ENCODE measurements around the gene ZHX3. TPM values are rescaled to one million over a fixed set of nuclear protein-coding genes. Genes with fewer than 3 reads are reported as not detected.

Gene ZHX3
- total and polyA plus RNA-seq, 9 of the 15 experiments (the other 6 are each of a cell fraction or from before 2014, with no cell fraction given) = 0.80 to 14.6 (median 4.9) TPM

DNA sequence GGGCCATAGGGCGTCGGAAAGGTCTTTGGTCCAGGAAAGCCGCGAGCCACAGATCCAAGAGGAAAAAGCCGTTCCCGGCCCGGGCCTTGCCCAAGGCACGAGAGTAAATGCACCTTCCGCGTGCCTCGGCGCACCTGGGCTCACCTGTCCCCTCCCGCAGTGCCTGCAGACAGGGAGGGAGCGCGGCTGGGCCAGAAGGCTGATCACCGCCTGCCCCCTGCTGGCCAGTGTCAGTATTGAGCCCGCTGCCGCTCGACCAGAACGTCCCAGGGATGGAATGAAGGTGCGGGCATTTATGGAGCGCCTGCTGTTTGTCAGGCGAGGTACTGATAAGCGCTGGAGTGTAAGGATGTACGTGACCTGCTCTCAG, 22.4 kb upstream of the ZHX3 start (continued):
- TF ChIP-seq, protein P1, sequence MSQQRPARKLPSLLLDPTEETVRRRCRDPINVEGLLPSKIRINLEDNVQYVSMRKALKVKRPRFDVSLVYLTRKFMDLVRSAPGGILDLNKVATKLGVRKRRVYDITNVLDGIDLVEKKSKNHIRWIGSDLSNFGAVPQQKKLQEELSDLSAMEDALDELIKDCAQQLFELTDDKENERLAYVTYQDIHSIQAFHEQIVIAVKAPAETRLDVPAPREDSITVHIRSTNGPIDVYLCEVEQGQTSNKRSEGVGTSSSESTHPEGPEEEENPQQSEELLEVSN (IDR thresholded peaks at IDR 0.05; ENCODE audit: borderline replicate concordance in 1 of 2, extremely low read depth in 1 of 2, insufficient read depth in 1 of 2, insufficient read length in 1 of 2, low read depth in 1 of 2, low read length in 1 of 2, poor library complexity in 1 of 2, severe bottlenecking in 1 of 2) = no peak
- TF ChIP-seq, protein P2, sequence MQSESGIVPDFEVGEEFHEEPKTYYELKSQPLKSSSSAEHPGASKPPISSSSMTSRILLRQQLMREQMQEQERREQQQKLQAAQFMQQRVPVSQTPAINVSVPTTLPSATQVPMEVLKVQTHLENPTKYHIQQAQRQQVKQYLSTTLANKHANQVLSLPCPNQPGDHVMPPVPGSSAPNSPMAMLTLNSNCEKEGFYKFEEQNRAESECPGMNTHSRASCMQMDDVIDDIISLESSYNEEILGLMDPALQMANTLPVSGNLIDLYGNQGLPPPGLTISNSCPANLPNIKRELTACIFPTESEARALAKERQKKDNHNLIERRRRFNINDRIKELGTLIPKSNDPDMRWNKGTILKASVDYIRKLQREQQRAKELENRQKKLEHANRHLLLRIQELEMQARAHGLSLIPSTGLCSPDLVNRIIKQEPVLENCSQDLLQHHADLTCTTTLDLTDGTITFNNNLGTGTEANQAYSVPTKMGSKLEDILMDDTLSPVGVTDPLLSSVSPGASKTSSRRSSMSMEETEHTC (IDR thresholded peaks at IDR 0.05) = no peak
- TF ChIP-seq, protein P3, sequence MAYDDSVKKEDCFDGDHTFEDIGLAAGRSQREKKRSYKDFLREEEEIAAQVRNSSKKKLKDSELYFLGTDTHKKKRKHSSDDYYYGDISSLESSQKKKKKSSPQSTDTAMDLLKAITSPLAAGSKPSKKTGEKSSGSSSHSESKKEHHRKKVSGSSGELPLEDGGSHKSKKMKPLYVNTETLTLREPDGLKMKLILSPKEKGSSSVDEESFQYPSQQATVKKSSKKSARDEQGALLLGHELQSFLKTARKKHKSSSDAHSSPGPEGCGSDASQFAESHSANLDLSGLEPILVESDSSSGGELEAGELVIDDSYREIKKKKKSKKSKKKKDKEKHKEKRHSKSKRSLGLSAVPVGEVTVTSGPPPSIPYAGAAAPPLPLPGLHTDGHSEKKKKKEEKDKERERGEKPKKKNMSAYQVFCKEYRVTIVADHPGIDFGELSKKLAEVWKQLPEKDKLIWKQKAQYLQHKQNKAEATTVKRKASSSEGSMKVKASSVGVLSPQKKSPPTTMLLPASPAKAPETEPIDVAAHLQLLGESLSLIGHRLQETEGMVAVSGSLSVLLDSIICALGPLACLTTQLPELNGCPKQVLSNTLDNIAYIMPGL (CRISPR knock-in tag; IDR thresholded peaks at IDR 0.05) = no peak
- TF ChIP-seq ZNF57 (CRISPR knock-in tag; IDR thresholded peaks at IDR 0.05) (no peak), ZNF165 (CRISPR knock-in tag; IDR thresholded peaks at IDR 0.05; ENCODE audit: borderline replicate concordance) (no peak), IFI16 (CRISPR knock-in tag; IDR thresholded peaks at IDR 0.05) (no peak), RHOXF2B (CRISPR knock-in tag; conservative IDR thresholded peaks at IDR 0.05) (no peak), ZNF77 (CRISPR knock-in tag; IDR thresholded peaks at IDR 0.05) (no peak), DDX20 (tag; IDR thresholded peaks at IDR 0.05; ENCODE audit: low read depth) (no peak)
- TF ChIP-seq, protein P4, sequence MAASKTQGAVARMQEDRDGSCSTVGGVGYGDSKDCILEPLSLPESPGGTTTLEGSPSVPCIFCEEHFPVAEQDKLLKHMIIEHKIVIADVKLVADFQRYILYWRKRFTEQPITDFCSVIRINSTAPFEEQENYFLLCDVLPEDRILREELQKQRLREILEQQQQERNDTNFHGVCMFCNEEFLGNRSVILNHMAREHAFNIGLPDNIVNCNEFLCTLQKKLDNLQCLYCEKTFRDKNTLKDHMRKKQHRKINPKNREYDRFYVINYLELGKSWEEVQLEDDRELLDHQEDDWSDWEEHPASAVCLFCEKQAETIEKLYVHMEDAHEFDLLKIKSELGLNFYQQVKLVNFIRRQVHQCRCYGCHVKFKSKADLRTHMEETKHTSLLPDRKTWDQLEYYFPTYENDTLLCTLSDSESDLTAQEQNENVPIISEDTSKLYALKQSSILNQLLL (CRISPR knock-in tag; IDR thresholded peaks at IDR 0.05; ENCODE audit: borderline replicate concordance) = no peak
- TF ChIP-seq, protein P5, sequence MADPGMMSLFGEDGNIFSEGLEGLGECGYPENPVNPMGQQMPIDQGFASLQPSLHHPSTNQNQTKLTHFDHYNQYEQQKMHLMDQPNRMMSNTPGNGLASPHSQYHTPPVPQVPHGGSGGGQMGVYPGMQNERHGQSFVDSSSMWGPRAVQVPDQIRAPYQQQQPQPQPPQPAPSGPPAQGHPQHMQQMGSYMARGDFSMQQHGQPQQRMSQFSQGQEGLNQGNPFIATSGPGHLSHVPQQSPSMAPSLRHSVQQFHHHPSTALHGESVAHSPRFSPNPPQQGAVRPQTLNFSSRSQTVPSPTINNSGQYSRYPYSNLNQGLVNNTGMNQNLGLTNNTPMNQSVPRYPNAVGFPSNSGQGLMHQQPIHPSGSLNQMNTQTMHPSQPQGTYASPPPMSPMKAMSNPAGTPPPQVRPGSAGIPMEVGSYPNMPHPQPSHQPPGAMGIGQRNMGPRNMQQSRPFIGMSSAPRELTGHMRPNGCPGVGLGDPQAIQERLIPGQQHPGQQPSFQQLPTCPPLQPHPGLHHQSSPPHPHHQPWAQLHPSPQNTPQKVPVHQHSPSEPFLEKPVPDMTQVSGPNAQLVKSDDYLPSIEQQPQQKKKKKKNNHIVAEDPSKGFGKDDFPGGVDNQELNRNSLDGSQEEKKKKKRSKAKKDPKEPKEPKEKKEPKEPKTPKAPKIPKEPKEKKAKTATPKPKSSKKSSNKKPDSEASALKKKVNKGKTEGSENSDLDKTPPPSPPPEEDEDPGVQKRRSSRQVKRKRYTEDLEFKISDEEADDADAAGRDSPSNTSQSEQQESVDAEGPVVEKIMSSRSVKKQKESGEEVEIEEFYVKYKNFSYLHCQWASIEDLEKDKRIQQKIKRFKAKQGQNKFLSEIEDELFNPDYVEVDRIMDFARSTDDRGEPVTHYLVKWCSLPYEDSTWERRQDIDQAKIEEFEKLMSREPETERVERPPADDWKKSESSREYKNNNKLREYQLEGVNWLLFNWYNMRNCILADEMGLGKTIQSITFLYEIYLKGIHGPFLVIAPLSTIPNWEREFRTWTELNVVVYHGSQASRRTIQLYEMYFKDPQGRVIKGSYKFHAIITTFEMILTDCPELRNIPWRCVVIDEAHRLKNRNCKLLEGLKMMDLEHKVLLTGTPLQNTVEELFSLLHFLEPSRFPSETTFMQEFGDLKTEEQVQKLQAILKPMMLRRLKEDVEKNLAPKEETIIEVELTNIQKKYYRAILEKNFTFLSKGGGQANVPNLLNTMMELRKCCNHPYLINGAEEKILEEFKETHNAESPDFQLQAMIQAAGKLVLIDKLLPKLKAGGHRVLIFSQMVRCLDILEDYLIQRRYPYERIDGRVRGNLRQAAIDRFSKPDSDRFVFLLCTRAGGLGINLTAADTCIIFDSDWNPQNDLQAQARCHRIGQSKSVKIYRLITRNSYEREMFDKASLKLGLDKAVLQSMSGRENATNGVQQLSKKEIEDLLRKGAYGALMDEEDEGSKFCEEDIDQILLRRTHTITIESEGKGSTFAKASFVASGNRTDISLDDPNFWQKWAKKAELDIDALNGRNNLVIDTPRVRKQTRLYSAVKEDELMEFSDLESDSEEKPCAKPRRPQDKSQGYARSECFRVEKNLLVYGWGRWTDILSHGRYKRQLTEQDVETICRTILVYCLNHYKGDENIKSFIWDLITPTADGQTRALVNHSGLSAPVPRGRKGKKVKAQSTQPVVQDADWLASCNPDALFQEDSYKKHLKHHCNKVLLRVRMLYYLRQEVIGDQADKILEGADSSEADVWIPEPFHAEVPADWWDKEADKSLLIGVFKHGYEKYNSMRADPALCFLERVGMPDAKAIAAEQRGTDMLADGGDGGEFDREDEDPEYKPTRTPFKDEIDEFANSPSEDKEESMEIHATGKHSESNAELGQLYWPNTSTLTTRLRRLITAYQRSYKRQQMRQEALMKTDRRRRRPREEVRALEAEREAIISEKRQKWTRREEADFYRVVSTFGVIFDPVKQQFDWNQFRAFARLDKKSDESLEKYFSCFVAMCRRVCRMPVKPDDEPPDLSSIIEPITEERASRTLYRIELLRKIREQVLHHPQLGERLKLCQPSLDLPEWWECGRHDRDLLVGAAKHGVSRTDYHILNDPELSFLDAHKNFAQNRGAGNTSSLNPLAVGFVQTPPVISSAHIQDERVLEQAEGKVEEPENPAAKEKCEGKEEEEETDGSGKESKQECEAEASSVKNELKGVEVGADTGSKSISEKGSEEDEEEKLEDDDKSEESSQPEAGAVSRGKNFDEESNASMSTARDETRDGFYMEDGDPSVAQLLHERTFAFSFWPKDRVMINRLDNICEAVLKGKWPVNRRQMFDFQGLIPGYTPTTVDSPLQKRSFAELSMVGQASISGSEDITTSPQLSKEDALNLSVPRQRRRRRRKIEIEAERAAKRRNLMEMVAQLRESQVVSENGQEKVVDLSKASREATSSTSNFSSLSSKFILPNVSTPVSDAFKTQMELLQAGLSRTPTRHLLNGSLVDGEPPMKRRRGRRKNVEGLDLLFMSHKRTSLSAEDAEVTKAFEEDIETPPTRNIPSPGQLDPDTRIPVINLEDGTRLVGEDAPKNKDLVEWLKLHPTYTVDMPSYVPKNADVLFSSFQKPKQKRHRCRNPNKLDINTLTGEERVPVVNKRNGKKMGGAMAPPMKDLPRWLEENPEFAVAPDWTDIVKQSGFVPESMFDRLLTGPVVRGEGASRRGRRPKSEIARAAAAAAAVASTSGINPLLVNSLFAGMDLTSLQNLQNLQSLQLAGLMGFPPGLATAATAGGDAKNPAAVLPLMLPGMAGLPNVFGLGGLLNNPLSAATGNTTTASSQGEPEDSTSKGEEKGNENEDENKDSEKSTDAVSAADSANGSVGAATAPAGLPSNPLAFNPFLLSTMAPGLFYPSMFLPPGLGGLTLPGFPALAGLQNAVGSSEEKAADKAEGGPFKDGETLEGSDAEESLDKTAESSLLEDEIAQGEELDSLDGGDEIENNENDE (IDR thresholded peaks at IDR 0.05; ENCODE audit: low read depth, low read length) = no peak
